Peyer's patch (tissue), 4 donors: ENCODE results near the gene DNAJC4.

Experiments
- CTCF ChIP-seq, 6 experiments: fragments of 450-650 bp in 4 of 6; fragments of 200-600 bp in 2 of 6; sonication (generic) in 1 of 6; IDR thresholded peaks; one replicate each; pipeline ENCODE4 v1.5.1; 2017 to 2019; ENCODE audit warnings: antibody characterized with exemption in 6 of 6, mild to moderate bottlenecking in 3 of 6, moderate library complexity in 1 of 6
- POLR2A ChIP-seq, 2 donors: fragments of 450-650 bp; IDR thresholded peaks; one replicate each; pipeline ENCODE4 v1.5.1; 2017; ENCODE audit warnings: antibody characterized with exemption in 2 of 2, mild to moderate bottlenecking in 2 of 2, moderate library complexity in 2 of 2

GRCh38 chr11:64275031-64275800 lies 44.9 kb downstream of the DNAJC4 start:
- no peak for TF ChIP-seq POLR2A (IDR thresholded peaks at IDR 0.05)
- no peak for TF ChIP-seq CTCF (IDR thresholded peaks at IDR 0.05)
